Measurements from ENCODE around the gene GAL3ST2. TPM values are rescaled to one million over a fixed set of nuclear protein-coding genes. Genes with fewer than 3 reads are reported as not detected.

GAL3ST2 gene
- total RNA-seq, 3 donors from 2014 or later (not counting 1 experiment from before 2014, with no cell fraction given): 0.88 TPM; not detected in 2

DNA sequence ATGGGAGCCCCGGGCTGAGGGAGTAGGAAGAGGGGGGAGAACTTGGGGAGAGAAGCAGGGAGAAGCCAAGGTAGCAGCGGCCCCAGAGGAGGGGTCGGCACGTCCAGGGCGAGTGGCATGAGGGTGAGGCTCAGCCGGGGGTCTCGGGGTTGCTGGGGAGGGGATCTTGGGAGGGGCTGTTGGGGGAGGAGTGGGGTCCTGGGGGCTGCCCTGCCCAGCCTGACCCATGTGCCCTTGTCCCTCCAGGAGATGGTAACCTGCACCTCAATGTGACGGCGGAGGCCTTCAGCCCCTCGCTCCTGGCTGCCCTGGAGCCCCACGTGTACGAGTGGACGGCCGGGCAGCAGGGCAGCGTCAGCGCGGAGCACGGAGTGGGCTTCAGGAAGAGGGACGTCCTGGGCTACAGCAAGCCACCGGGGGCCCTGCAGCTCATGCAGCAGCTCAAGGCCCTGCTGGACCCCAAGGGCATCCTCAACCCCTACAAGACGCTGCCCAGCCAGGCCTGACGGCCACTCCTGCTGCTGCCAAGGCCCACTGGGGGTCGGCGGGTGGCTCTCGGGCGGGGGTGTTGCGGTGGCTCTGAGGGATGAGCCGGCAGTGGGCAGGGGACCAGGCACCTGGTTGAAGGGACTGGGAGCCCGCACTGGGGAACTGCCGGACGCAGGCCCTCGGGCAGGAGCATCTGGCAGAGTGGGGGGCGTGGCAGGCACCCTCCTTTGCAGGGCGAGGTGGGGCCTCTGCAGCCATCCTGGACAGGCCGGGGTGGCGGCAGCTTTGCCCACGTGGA, 9.0 kb upstream of the GAL3ST2 start:
- DNase-seq: no peak
- Histone ChIP-seq H3K27ac (ENCODE audit: low read length) (no peak overlapping the region), H3K27me3 (ENCODE audit: control insufficient read depth, insufficient read depth, low read length) (peaks cover 5% of the 10 kb centered on the region), H3K9me3 (ENCODE audit: control insufficient read depth, insufficient read depth, low read length) (no peaks in the 10 kb centered on the region), H3K36me3 (ENCODE audit: control insufficient read depth, insufficient read depth, low read length) (no peaks in the 10 kb centered on the region), H3K4me3 (ENCODE audit: low read length) (no peak overlapping the region), H3K4me1 (ENCODE audit: control insufficient read depth, insufficient read depth, low read length) (peaks cover 28% of the 10 kb centered on the region)
- 93% methylated on average over 37 of the region's 37 CpGs for WGBS (ENCODE audit: insufficient coverage)
- Mint-ChIP-seq H3K36me3 (no peaks in the 10 kb centered on the region), H3K4me1 (peaks cover 17 to 27% of the 10 kb centered on the region in 2 donors), H3K27ac (no peak overlapping the region), H3K4me3 (no peak overlapping the region), H3K9me3 (no peaks in the 10 kb centered on the region), H3K27me3 (ENCODE audit: low read depth in 2 of 2) (peaks cover 8 to 16% of the 10 kb centered on the region in 2 donors)
- TF ChIP-seq, protein P1, sequence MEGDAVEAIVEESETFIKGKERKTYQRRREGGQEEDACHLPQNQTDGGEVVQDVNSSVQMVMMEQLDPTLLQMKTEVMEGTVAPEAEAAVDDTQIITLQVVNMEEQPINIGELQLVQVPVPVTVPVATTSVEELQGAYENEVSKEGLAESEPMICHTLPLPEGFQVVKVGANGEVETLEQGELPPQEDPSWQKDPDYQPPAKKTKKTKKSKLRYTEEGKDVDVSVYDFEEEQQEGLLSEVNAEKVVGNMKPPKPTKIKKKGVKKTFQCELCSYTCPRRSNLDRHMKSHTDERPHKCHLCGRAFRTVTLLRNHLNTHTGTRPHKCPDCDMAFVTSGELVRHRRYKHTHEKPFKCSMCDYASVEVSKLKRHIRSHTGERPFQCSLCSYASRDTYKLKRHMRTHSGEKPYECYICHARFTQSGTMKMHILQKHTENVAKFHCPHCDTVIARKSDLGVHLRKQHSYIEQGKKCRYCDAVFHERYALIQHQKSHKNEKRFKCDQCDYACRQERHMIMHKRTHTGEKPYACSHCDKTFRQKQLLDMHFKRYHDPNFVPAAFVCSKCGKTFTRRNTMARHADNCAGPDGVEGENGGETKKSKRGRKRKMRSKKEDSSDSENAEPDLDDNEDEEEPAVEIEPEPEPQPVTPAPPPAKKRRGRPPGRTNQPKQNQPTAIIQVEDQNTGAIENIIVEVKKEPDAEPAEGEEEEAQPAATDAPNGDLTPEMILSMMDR (IDR thresholded peaks at IDR 0.05): no peak
- no peak for ATAC-seq
- intact Hi-C loops (cut with micrococcal nuclease): no loop called here

DNA sequence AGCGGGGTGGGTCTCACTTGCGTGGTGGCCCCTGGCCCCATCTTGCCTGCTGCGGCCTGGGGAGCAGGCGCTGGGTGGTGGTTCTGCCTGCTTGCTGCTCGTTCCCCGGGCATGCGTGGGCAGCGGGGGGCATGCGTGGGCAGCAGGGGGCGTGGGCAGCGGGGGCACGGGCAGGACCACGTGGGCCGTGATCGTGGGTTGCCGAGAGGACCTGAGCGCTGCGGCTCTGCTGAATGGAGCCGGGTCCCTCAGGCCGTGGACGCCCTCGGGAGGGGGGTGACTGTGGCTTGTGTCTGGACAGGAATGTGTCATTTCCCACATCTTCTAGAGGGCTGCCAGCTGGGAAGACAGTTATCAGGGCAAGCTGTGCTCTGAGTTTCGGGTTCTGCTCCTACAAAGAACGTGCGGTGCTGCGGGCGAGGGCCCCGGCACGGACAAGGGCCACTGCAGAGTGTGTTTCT, 8.3 kb upstream of the GAL3ST2 start:
- no peak for ATAC-seq
- no peaks in the 10 kb centered on the region for H3K36me3 ChIP-seq (ENCODE audit: control insufficient read depth, insufficient read depth, low read length)
- H3K9me3 ChIP-seq (ENCODE audit: control insufficient read depth, insufficient read depth, low read length): no peaks in the 10 kb centered on the region
- Mint-ChIP-seq H3K27me3 (ENCODE audit: low read depth in 2 of 2) (peaks cover 8 to 19% of the 10 kb centered on the region in 2 donors), H3K9me3 (no peaks in the 10 kb centered on the region), H3K4me1 (peaks cover 10 to 21% of the 10 kb centered on the region in 2 donors), H3K36me3 (no peaks in the 10 kb centered on the region), H3K27ac (no peak overlapping the region), H3K4me3 (no peak overlapping the region)
- TF ChIP-seq, protein P1 (IDR thresholded peaks at IDR 0.05): no peak
- peaks cover 6% of the 10 kb centered on the region for H3K27me3 ChIP-seq (ENCODE audit: control insufficient read depth, insufficient read depth, low read length)
- 92% methylated on average over 29 of the region's 29 CpGs for WGBS (ENCODE audit: insufficient coverage)
- no peak overlapping the region for H3K27ac ChIP-seq (ENCODE audit: low read length)
- DNase-seq: no peak
- no peak overlapping the region for H3K4me3 ChIP-seq (ENCODE audit: low read length)
- intact Hi-C loops (cut with micrococcal nuclease): no loop called here
- H3K4me1 ChIP-seq (ENCODE audit: control insufficient read depth, insufficient read depth, low read length): peaks cover 24% of the 10 kb centered on the region

DNA sequence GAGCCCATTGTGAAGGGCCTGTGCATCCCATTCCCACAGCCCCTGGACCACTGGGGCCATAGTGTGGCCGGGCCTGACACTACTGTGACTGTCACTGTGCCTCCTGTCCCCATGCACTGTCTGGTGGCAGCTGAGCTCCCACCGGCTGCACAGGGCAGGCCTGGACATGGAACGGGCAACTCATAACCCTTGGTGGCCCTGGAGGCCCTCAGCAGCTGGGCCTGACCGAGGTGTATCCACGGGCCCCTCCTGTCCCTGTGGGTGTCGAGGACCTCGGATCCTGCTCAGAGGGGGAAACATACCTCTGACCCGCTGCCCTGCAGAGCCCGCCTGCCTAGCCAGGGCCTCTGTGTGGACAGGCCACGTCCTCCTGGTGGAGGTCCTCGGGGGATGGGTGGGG, 7.8 kb upstream of the GAL3ST2 start:
- WGBS (ENCODE audit: insufficient coverage): 95% methylated on average over 11 of the region's 11 CpGs
- peaks cover 6% of the 10 kb centered on the region for H3K27me3 ChIP-seq (ENCODE audit: control insufficient read depth, insufficient read depth, low read length)
- no peak overlapping the region for H3K27ac Mint-ChIP-seq
- no peak for DNase-seq
- peaks cover 18% of the 10 kb centered on the region for H3K4me1 ChIP-seq (ENCODE audit: control insufficient read depth, insufficient read depth, low read length)
- intact Hi-C loops (cut with micrococcal nuclease): no loop called here
- no peak for ATAC-seq
- H3K36me3 Mint-ChIP-seq: no peaks in the 10 kb centered on the region
- H3K27ac ChIP-seq (ENCODE audit: low read length): no peak overlapping the region
- no peaks in the 10 kb centered on the region for H3K36me3 ChIP-seq (ENCODE audit: control insufficient read depth, insufficient read depth, low read length)
- peaks cover 8 to 19% of the 10 kb centered on the region in 2 donors for H3K27me3 Mint-ChIP-seq (ENCODE audit: low read depth in 2 of 2)
- H3K9me3 ChIP-seq (ENCODE audit: control insufficient read depth, insufficient read depth, low read length): no peaks in the 10 kb centered on the region
- TF ChIP-seq, protein P1 (IDR thresholded peaks at IDR 0.05): no peak
- no peaks in the 10 kb centered on the region for H3K9me3 Mint-ChIP-seq
- no peak overlapping the region for H3K4me3 Mint-ChIP-seq
- no peak overlapping the region for H3K4me3 ChIP-seq (ENCODE audit: low read length)
- peaks cover 6 to 15% of the 10 kb centered on the region in 2 donors for H3K4me1 Mint-ChIP-seq
